DLD1 (cell line): ENCODE measurements around the gene PRSS35.
"Not testable (repeated sequence)": the region's sequence is repeated elsewhere in the genome, so short reads cannot be mapped to it uniquely, and the experiment has no call there.

Experiments used
- in situ Hi-C: cut with HindIII; loops from 2 replicates; pipeline ENCODE4 v1.10.0; 2017; ENCODE audit warnings: low sequenced_read_pairs

Gene PRSS35

DNA sequence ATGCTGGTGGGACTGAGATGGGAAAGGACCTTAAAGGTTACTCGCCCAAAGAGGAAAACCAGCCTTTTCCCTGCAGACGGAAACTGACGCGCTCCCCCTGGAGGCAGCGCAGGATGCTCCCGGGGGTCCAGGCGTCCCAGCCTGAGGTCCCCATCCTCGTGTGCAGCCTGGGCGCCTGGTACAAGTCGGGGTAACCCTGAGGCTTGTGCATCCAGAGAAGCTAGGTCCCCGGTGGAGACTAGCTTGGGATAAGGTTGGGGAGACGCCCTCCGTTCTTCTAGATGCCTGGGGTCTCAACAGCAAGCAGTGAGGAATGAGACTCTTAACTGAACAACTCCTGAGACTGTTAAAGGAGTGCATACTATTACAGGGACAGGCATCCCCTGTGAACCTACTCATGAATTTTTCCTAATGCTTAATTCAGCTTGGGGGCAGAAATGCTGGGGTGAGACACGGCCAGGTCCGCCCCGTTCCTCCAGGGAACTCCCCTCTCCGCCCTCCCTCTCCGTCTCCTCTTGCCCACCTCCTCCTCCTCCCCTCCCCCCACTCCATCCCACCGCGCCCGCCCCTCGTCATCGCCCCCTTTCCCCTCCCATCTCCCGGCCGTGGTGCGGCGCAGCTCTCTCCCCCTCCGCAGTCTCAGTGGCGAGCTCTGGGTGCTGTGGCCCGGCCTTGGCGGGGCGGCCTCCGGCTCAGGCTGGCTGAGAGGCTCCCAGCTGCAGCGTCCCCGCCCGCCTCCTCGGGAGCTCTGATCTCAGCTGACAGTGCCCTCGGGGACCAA is at the start of gene PRSS35:
TSS of gene PRSS35 (plus strand) at position 634 of the 781 bp plus-strand sequence. CDS start 10,908 bp downstream, outside the sequence.
- in situ Hi-C loops = loop anchor here (5.0 to 25.0 kb wide), 2 partner anchors 100 to 290 kb away; no protein-coding TSS in a partner anchor

- in situ Hi-C loops = no loop called here
These were observed 48.4 kb upstream of the PRSS35 start for GRCh38 chr6:83463886-83464285.

GRCh38 chr6:83464381-83465140 is 47.8 kb upstream of the PRSS35 start:
- in situ Hi-C loops = no loop called here

DNA sequence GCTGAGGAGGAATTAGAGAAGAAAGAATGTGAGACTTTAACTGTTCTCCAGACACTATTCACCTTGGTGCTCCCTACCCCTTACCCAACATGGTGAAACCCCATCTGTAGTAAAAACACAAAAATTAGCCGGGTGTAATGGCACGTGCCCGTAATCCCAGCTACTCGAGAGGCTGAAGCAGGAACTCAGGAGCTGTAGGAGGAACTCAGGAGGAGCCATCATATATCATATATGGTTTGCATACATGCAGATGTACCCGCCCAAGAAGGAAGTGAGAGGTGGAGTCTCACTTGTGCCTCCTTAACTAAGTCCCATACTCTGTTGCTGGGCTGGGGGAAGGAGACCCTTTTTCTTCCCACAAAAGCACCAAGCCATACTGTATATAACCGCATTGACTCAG is 46.0 kb upstream of the PRSS35 start:
- in situ Hi-C loops = no loop called here

- in situ Hi-C loops = no loop called here
These were observed 44.7 kb upstream of the PRSS35 start for GRCh38 chr6:83467620-83468036.

- in situ Hi-C loops = no loop called here
These were observed 42.3 kb upstream of the PRSS35 start for GRCh38 chr6:83470001-83470400.

- in situ Hi-C loops = no loop called here
These were observed 41.7 kb upstream of the PRSS35 start for GRCh38 chr6:83470587-83470986.

GRCh38 chr6:83472767-83473166 is 39.6 kb upstream of the PRSS35 start:
- in situ Hi-C loops = no loop called here

DNA sequence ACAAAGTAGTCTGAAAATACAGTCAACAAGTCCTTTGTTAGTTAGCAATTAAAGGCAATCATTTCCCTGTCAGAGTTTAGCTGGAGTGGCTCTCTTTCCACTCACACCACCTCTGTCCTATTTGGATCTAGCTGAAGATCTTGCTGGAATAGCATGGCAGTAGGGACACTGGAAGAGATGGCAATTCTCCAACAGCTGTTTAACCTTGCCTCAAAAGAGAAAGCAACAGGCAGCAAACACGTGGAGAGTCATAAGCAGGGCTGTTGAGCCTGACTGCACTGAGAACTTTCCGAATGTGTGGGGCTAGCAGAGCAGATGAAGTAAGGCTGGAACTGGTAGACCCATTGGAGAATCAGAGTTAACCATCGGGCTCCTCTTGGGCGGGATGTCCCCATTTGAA is 38.0 kb upstream of the PRSS35 start:
- in situ Hi-C loops = no loop called here

- in situ Hi-C loops = no loop called here
These were observed 35.4 kb upstream of the PRSS35 start for GRCh38 chr6:83476971-83477370.

DNA sequence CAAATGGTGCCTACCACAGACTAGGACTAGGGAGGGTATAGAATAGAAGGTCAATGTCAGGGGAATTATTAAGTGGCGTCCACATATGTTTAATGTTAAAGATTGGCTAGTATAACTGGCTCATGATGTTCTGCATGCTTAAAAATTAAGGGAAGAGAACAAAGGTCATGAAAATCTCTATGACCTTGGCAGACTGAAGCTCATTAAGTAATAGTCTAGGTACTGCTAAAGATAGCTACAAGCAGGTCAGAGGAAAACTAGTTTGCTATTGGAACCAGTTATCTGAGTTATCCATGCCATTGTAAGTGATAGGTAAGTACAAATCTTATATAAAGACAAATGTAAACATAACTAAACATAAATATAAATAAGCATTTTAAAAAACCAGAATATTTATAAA is 32.9 kb upstream of the PRSS35 start:
- in situ Hi-C loops = no loop called here

GRCh38 chr6:83480470-83480869 is 31.9 kb upstream of the PRSS35 start:
- in situ Hi-C loops = no loop called here

GRCh38 chr6:83481938-83482337 is 30.4 kb upstream of the PRSS35 start:
- in situ Hi-C loops = not testable (repeated sequence)

GRCh38 chr6:83488448-83488847 is 23.9 kb upstream of the PRSS35 start:
- in situ Hi-C loops = no loop called here

- in situ Hi-C loops = no loop called here
These were observed 23.5 kb upstream of the PRSS35 start for GRCh38 chr6:83488861-83489260.

DNA sequence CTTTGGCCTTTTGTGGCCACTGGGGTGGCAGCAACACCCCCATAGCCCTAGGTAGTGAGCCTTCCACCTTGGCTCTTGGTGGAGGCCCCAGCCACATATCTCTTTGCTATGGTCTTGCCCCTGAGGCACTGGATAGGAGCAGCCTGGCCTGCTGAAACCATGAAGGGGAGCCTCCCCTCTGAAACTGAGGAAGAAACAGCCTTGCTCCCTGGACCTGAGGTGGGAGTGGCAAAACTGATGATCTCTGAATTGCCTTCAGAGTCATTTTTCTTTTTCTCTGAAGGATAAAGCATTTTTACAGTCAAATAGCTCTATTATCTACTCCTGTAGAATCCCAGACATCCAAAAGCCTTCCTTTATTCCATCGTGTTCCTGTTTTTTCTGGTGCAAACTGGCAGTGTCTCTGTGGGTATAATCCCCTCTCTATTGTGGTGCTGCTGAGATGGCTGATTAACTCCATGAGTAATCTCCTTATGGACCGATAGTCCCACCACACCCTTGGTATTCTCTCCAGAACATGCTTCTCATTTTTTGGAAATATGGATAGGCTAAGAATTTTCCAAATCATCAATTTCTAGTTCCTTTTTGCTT is 22.0 kb upstream of the PRSS35 start:
- in situ Hi-C loops = no loop called here

DNA sequence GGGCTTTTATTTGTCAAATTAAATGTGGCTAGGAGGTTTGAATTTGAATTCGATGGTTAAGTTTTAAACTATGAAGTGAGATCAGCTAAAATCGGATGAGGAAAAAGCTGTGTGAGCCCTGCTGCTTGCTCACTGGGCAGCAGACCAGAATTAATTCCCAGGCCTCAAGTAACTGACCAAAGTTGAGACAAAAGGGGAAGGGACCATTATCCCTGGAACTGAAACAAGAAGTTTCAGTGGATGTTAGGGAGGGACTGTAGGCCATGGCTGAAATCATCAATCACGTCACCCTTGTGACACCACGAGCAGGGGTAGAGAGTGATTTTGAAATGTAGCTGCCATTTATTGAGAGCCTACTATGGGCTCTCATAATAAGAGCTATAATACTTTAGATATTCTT is 7.0 kb upstream of the PRSS35 start:
- in situ Hi-C loops = loop anchor here (25.0 kb wide), 1 partner anchor 93 kb away; no protein-coding TSS in a partner anchor

DNA sequence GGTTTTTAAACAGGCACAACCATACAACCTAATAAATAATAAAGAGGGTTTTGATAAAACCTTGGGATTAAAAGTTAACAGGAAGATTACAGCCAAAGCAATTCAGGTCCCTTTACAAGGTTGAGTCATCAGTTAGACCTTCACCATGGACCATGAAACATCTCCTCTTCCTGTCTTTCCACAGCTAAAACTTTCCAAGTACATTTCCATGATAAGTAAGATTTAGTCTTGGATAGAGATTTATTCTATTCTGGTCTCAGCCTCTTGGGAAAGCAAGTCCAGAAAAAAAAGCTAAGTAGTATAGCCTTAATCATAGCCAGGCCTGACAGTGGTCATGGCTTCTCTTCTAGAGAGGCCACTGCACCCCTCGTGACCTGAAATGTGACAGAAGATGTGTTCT is 2.9 kb upstream of the PRSS35 start:
- in situ Hi-C loops = loop anchor here (25.0 kb wide), 1 partner anchor 97 kb away; no protein-coding TSS in a partner anchor

DNA sequence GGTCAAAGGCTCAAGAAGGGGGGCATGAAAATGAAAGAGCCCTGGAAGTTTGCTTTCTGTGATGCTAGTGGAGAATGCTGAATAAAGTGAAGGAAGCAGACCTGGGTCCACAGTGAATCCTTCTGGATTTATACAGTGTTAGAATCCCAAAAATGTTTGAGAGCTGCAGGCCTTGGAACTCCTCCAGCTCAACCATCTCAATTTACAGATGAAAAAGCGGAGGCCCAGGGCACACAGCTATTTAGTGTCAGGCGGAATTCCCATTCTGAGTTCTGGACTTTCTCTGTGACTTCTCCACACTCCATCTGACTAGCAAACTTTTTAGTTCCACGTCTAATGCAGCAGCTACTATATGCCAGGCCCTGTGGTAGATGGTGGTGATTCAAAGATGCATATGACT is 1.5 kb upstream of the PRSS35 start:
- in situ Hi-C loops = loop anchor here (5.0 to 25.0 kb wide), 2 partner anchors 98 to 288 kb away; no protein-coding TSS in a partner anchor

GRCh38 chr6:83511266-83511665 is 1.1 kb upstream of the PRSS35 start:
- in situ Hi-C loops = loop anchor here (5.0 to 25.0 kb wide), 2 partner anchors 99 to 289 kb away; no protein-coding TSS in a partner anchor

DNA sequence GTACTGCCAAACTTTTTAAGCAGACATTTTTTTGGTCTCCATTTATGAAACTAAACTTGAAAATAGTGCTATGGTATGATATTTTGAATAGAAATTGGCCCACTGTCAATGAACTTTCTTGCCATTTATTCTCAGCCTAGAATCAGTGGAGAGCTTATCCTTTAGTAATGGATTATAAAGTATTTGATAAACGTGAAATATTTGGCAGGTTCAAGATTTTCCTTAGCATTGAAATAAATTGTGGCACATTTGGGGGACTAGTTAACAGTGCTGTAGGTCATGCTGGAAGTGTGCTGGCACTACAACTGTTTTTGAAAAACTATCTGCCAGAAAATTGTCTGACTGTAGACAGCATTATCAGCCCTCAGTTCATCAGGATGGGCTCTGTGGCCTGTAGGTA is 2.1 kb downstream of the PRSS35 start:
- in situ Hi-C loops = loop anchor here (5.0 to 25.0 kb wide), 2 partner anchors 102 to 292 kb away; no protein-coding TSS in a partner anchor
